Measurements from ENCODE around the gene AK8.
"Not testable (repeated sequence)": the region's sequence is repeated elsewhere in the genome, so short reads cannot be mapped to it uniquely, and the experiment has no call there.

Gene AK8

GRCh38 chr9:132721661-132722060 is 156.4 kb downstream of the AK8 start:
- no peak overlapping the region for H3K27ac ChIP-seq
- TF ChIP-seq ZFX (IDR thresholded peaks at IDR 0.05; ENCODE audit: borderline replicate concordance) = no peak
- TF ChIP-seq CTCF (IDR thresholded peaks at IDR 0.05) = no peak

- H3K27ac ChIP-seq = not testable (repeated sequence)
Observed at GRCh38 chr9:132718381-132718928, 159.6 kb downstream of the AK8 start.

DNA sequence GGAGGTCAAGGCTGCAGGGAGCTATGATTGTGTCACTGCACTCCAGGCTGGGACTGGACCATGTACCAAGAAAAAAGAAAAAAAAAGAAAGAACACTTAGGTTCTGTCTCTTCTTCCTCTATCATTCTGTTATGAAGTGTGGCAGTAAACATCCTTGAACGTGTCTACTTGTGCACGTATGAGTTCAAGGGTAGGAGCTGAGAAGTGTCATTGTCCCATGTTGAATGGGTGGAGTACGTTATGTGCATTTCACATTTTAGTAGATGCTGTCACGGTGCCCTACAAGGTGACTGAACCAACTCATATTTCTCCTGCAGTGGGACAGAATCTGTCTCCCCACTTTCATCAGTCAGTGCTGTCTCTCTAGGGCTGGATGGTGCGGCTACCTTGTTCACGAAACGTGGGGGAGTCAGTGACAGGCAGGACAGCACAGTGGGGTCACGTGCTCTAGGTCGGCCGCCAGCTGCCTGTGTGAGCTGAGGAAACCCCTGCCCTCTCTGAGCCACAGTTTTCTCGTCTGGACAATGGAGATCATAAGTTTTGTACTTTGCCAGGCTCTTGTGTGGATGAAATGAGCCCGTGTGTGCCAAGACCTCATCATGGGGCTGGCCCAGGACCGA is 160.6 kb downstream of the AK8 start:
- H3K27ac ChIP-seq = no peak overlapping the region
- TF ChIP-seq ZFX (IDR thresholded peaks at IDR 0.05; ENCODE audit: borderline replicate concordance) (no peak), CTCF (IDR thresholded peaks at IDR 0.05) (no peak)

GRCh38 chr9:132716007-132716406 is 162.1 kb downstream of the AK8 start:
- TF ChIP-seq ZFX (IDR thresholded peaks at IDR 0.05; ENCODE audit: borderline replicate concordance) (no peak), CTCF (IDR thresholded peaks at IDR 0.05) (no peak)
- H3K27ac ChIP-seq = no peak overlapping the region

DNA sequence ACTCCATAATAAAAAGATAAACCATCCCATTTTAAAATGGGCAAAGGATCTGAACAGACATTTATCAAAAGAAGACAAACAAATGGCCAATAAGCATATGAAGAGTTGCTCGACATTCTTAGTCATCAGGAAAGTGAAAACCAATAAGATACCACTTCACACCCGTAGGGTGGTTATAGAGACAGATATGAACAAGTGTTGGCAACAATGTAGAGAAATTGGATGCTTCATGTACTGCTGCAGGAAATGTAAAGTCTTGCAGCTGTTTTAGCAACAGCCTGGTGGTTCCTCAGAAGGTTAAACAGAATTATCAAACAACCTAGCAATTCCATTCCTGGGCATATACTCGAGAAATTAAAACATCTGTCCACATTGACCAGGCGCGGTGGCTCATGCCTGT is 165.3 kb downstream of the AK8 start:
- TF ChIP-seq ZFX (IDR thresholded peaks at IDR 0.05; ENCODE audit: borderline replicate concordance) (no peak), CTCF (IDR thresholded peaks at IDR 0.05) (no peak)
- H3K27ac ChIP-seq = no peak overlapping the region

- TF ChIP-seq CTCF (IDR thresholded peaks at IDR 0.05) = no peak
- no peak for TF ChIP-seq ZFX (IDR thresholded peaks at IDR 0.05; ENCODE audit: borderline replicate concordance)
- no peak overlapping the region for H3K27ac ChIP-seq
Observed at GRCh38 chr9:132711846-132712245, 166.2 kb downstream of the AK8 start.

DNA sequence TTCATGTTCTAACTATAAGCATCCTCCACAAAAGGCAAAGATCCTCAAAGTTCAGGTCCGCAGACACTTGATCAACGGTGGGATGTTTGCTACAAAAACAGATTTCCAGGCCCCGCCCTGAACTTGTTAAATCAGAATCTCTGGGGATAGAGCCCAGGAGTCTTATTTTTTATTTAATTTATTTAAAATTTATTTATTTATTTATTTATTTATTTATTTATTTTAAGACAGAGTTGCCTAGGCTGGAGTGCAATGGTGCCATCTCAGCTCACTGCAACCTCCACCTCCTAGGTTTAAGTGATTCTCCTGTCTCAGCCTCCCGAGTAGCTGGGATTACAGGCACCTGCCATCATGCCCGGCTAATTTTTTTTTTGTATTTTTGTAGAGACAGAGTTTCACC is 166.9 kb downstream of the AK8 start:
- H3K27ac ChIP-seq = not testable (repeated sequence)

- H3K27ac ChIP-seq = no peak overlapping the region
- TF ChIP-seq CTCF (IDR thresholded peaks at IDR 0.05) (no peak), ZFX (IDR thresholded peaks at IDR 0.05; ENCODE audit: borderline replicate concordance) (no peak)
Observed at GRCh38 chr9:132710333-132710732, 167.8 kb downstream of the AK8 start.
